BLaER1 (cell line): ENCODE data around the gene COL4A1.
A peak's percentile ranks its signal among the peaks of the same experiment; 100 is the strongest.

Experiments
- H3K27ac ChIP-seq: shearing (Covaris generic); formaldehyde crosslinking; 2 replicates; pipeline ENCODE4 v1.8.1; 2022
- H3K27me3 ChIP-seq: shearing (Covaris generic); formaldehyde crosslinking; 2 replicates; pipeline ENCODE4 v1.8.1; 2022
- H3K36me3 ChIP-seq: shearing (Covaris generic); formaldehyde crosslinking; 2 replicates; pipeline ENCODE4 v1.8.1; 2022
- H3K4me1 ChIP-seq: shearing (Covaris generic); formaldehyde crosslinking; 2 replicates; pipeline ENCODE4 v1.8.1; 2022
- H3K4me2 ChIP-seq: shearing (Covaris generic); formaldehyde crosslinking; 2 replicates; pipeline ENCODE4 v1.8.1; 2022
- H3K4me3 ChIP-seq: shearing (Covaris generic); formaldehyde crosslinking; 2 replicates; pipeline ENCODE4 v1.8.1; 2022
- H3K9ac ChIP-seq: shearing (Covaris generic); formaldehyde crosslinking; 2 replicates; pipeline ENCODE4 v1.8.1; 2022
- H3K9me3 ChIP-seq: shearing (Covaris generic); formaldehyde crosslinking; 2 replicates; pipeline ENCODE4 v1.8.1; 2022
- H4K20me1 ChIP-seq: shearing (Covaris generic); formaldehyde crosslinking; 2 replicates; pipeline ENCODE4 v1.8.1; 2022
- Cebpa-rat ChIP-seq: shearing (Covaris generic); IDR thresholded peaks from 2 replicates; pipeline ENCODE4 v1.8.1; 2022

The COL4A1 gene

DNA sequence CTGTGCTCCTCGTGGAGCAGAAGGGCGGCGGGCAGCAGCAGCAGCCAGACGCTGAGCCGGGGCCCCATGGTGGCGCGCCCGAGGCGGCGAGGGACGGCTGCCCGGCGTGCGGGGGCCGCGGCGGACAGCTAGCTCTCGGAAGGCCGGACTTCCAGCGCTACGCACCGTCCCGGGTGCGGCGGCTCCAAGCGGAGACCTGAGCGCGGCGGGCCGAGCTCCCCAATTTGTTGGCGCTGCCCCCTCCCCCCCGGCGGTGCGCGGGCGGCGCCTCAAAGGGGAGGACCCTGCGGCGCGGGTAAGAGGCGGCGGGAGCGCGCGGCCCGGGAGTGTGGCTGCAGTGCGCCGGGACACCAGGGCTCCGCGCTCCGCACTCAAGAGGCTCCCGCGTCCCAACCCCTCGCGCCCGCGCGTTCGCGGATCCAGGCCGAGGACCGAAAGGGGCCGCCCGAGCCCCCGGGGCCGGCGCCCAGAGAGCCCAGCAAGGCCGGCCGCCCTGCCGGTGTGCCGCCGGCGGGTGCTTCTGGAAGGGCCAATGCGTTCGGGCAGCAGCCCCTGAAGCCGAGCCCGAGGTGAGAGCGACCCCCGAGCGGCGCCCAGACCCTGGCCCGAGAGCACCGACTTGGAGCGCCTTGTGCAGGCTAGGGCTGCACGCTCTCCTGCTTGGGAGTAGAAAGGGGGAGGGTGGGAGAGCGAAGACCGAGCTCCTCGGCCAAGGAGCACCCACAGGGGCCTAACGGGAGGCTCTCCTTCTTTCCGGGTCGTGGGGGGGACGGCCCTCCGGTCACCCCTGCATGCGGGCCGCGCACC, at the start of gene COL4A1, which contains the start of gene COL4A2:
TSS of gene COL4A1 (minus strand) at position 198 of the 807 bp plus-strand sequence. CDS start at position 68, 130 bp downstream.
TSS of gene COL4A2 (plus strand) at position 325 of the 807 bp plus-strand sequence. CDS start 620 bp downstream, outside the sequence.
- Histone ChIP-seq H3K36me3 (no peaks in the 10 kb centered on the region), H3K9me3 (peaks cover 18% of the 10 kb centered on the region; the same call in 1 of the 2 replicates), H4K20me1 (peaks cover 20% of the 10 kb centered on the region; the same call in 1 of the 2 replicates), H3K27ac (no peak within 1 kb of the TSS), H3K9ac (no peak within 1 kb of the TSS), H3K4me1 (peaks cover 33% of the 10 kb centered on the region), H3K4me2 (peak within 1 kb of the TSS; percentile 58), H3K27me3 (peaks cover 95% of the 10 kb centered on the region), H3K4me3 (peak within 1 kb of the TSS; percentile 47)
- TF ChIP-seq Cebpa-rat = no peak

DNA sequence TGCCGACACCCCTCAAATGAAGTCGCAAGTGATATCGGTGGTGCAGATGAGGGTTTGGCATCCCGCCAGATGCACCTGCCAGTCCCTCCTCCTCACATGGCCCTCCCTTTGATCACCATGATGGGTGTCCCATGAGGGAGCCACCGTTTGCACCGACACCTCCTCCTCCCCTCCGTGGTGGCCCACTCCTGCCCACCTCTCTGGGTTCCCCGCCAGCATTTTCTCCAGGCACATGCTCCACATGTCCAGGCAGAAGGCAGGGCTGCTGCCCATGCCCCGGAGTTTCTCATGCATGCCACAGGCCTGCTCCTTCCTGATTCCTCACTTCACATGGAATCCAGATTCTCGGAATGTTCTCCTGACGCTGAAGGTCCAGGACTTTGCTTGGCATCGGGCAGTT, 49.4 kb upstream of the COL4A1 start:
- no peak overlapping the region for H3K27ac ChIP-seq
- H4K20me1 ChIP-seq = no peaks in the 10 kb centered on the region
- no peak overlapping the region for H3K9ac ChIP-seq
- H3K4me1 ChIP-seq = peaks cover 29% of the 10 kb centered on the region
- no peaks in the 10 kb centered on the region for H3K9me3 ChIP-seq
- H3K4me3 ChIP-seq = no peak overlapping the region
- no peak for TF ChIP-seq Cebpa-rat
- H3K36me3 ChIP-seq = no peaks in the 10 kb centered on the region
- no peaks in the 10 kb centered on the region for H3K27me3 ChIP-seq
- H3K4me2 ChIP-seq = no peak overlapping the region

DNA sequence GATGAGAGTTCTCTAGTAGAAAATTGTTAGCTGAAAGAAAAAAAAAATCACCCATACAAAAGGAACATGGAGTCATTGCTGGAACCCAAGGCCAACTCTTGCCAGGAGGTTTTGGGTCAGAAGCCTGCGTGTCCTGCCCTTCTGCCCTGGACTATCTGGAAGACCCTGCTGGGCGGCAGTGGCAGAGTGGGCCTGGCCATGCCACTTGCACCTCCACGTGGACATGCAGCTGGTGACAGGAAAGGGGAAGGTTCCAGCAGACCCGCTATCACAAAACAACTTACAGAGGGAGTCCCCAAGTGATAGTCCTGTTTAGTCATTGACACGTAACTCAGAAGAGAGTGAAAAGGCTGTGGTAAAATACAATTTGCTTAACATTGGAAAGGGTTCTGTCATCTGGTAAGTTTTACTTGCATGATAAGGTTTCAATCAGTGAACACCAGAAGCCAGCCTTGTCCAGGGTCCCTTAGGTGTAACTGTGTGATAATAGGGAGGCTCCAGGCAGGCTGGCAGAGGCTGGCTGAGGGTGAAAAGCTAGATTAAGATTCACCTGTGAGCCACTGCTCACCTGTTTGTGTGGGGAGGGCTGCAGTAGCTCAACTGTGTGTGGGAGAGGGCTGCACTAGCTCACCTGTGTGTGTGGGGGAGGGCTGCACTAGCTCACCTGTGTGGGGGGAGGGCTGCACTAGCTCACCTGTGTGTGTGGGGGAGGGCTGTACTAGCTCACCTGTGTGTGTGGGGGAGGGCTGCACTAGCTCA, 47.9 kb upstream of the COL4A1 start:
- H3K4me1 ChIP-seq = peaks cover 14% of the 10 kb centered on the region

DNA sequence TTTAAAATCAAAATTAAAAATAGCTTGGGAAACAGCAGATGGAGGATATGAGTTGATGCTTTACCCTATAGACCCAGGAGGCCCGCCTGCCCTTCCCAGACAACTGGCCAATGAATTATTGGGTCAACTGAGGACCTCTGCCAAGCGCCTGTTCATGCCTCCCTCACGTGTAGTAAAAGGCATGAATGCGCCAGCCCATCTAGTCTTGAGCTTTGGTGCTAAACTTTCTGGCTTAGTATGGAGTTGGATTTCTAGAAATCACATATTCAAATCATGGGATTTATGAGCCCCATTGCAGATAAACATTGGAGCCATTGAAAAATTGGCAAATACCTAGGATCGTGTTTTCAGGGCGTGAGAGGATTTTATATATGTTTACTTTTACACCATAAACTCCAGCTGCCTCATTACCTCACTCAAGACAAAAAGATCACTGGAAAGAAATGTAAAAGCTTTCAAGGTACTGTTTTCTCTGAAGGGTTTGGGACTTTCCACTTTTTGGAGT, 47.2 kb upstream of the COL4A1 start:
- Histone ChIP-seq H3K4me1 (peaks cover 7% of the 10 kb centered on the region), H3K9me3 (no peaks in the 10 kb centered on the region), H3K4me3 (no peak overlapping the region), H4K20me1 (no peaks in the 10 kb centered on the region), H3K27ac (no peak overlapping the region), H3K27me3 (no peaks in the 10 kb centered on the region), H3K36me3 (no peaks in the 10 kb centered on the region), H3K4me2 (no peak overlapping the region), H3K9ac (no peak overlapping the region)
- TF ChIP-seq Cebpa-rat = no peak

More for the DNA sequence above, 47.9 kb upstream of the COL4A1 start:
- Histone ChIP-seq H3K27ac (no peak overlapping the region), H3K9ac (no peak overlapping the region), H3K36me3 (no peaks in the 10 kb centered on the region), H3K27me3 (no peaks in the 10 kb centered on the region), H3K4me2 (no peak overlapping the region), H3K4me3 (no peak overlapping the region), H3K9me3 (no peaks in the 10 kb centered on the region), H4K20me1 (no peaks in the 10 kb centered on the region)
- no peak for TF ChIP-seq Cebpa-rat

DNA sequence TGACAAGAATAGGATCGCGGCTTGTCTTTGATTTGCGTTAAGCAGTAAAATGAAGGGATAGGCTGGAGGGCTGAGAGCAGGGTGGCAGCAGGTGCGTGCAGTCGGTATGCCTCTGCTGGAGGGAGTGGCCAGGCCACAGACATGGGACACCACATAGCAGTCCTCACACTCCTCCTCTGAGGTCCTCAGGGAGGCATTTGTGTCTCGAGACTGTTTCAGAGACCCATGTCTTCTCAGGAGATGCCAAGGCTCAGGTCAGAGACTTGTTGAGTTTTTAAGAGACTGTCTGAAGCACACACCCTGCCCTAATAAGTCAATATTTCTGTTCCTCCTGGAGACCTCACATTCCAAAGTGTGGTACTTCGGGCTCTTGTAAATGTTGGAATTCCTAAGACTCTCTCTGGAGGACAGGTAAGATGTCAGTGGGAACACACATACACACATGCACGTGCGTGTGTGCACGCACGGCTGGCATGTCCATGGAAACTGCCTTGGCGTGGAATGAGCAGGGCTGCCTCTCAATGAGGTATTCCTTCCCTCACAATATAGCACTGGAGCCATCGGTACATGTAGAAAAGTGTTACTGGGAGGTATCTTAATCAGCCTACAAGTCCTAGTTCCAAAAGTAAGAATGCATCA, 46.5 kb upstream of the COL4A1 start:
- Histone ChIP-seq H3K4me2 (no peak overlapping the region), H4K20me1 (no peaks in the 10 kb centered on the region), H3K36me3 (no peaks in the 10 kb centered on the region), H3K9me3 (no peaks in the 10 kb centered on the region), H3K27me3 (no peaks in the 10 kb centered on the region), H3K27ac (no peak overlapping the region), H3K4me1 (peaks cover 4% of the 10 kb centered on the region; the same call in 1 of the 2 replicates), H3K4me3 (no peak overlapping the region), H3K9ac (no peak overlapping the region)
- TF ChIP-seq Cebpa-rat = no peak

DNA sequence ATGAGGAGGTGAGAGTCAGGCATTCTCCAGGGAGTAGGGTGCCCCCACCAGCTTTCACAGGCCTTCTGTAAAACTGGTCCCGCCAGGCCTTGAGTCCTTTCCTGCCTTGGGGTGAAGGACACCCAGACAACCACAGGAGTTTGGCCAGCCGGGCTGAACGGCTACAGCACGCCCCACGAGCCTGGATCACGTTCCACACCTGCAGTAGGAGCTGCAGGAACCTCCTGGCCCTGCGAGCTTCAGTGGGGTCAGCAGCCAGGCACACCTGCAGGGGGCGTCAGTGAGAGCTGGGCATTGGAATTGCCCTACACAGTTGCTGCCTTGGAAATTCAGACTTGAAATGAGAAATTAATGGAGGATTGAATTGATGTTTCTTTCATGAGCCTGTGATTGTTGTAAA, 45.8 kb upstream of the COL4A1 start:
- Histone ChIP-seq H3K9me3 (no peaks in the 10 kb centered on the region), H3K4me3 (no peak overlapping the region), H3K36me3 (no peaks in the 10 kb centered on the region), H3K27ac (no peak overlapping the region), H3K4me1 (peaks cover 4% of the 10 kb centered on the region; the same call in 1 of the 2 replicates), H3K4me2 (no peak overlapping the region), H4K20me1 (no peaks in the 10 kb centered on the region), H3K9ac (no peak overlapping the region), H3K27me3 (no peaks in the 10 kb centered on the region)
- TF ChIP-seq Cebpa-rat = no peak

DNA sequence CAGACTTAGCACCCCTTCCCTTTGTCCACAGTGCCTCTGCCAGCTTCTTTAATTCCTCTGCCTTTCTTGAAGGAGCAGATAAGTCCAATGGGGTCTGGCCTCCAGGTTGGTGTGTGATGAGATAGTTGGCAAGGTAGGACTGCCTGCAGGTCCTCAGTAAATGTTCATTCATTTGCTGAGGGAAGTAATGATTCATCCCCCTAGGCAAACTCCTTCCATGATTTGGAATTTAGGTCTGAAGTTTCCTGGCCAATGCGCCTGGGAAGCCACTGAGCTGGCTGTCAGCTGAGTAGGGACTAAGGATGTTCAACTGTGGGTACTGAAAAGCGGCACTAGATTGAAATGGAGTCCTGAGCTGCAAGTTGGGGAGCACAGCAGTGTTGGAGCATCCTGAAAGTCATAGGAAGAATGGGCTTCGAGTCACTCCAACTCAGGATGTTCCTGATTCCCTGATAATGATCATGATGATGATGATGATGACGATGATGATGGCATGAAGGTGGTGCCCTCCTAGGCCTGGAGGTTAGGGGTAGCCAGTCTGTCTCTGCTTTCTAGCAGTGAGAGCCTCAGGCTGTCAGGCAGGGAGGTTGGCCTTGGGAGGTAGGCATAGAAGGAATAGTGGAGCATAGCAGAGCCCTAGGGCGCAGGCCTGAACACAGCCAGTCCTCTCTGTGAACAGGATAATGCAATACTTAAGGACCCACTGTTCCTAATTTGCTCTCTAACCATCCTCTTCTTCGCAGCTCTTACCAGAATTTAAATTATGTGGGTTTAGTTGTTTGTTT, 44.9 kb upstream of the COL4A1 start:
- H3K4me1 ChIP-seq = peaks cover 4% of the 10 kb centered on the region; the same call in 1 of the 2 replicates
- no peak overlapping the region for H3K9ac ChIP-seq
- no peak overlapping the region for H3K4me2 ChIP-seq
- no peak for TF ChIP-seq Cebpa-rat
- H3K27ac ChIP-seq = no peak overlapping the region
- no peaks in the 10 kb centered on the region for H3K9me3 ChIP-seq
- H3K4me3 ChIP-seq = no peak overlapping the region
- no peaks in the 10 kb centered on the region for H3K36me3 ChIP-seq
- no peaks in the 10 kb centered on the region for H3K27me3 ChIP-seq
- H4K20me1 ChIP-seq = no peaks in the 10 kb centered on the region

DNA sequence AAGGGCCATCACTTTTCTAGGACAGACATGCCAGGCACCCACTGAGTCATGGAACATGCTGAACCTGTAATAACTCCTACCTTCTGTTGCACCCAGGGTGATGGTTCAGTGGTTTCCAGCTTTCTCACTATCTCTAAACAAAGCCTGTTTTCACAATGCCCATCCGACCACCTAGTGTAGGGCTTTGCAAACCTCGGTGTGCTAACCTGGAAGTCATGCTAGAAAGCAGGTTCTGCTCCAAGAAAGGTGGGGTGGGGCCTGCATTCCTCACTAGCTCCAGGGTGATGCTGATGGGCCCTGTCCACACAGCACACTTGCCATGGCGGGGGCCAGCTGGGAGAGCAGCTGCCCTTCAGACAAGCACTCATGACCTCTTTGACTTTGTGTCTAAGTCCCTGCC, 43.6 kb upstream of the COL4A1 start:
- Histone ChIP-seq H3K9ac (no peak overlapping the region), H3K27me3 (no peaks in the 10 kb centered on the region), H3K4me3 (no peak overlapping the region), H3K4me2 (no peak overlapping the region), H4K20me1 (no peaks in the 10 kb centered on the region), H3K27ac (no peak overlapping the region), H3K4me1 (no peaks in the 10 kb centered on the region; the same call in 1 of the 2 replicates), H3K9me3 (no peaks in the 10 kb centered on the region), H3K36me3 (no peaks in the 10 kb centered on the region)
- TF ChIP-seq Cebpa-rat = no peak

DNA sequence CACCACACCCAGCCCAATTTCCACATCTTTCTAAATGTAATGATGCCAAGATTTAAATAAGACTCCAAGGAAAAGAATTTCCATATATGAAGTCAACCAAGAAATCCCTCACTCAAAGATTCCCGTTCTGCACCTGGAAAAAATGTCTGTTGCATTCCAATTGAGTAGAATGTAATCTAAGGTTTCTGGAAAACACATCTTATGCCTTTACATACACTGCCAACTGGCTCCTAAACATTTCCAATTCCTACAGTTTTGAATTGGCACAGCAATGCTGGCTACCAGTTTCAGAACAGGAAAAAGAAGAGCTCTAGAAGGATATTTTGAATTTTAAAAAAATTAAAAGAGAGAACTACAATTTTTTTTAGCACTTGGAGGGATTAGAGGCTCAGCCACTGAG, 43.1 kb upstream of the COL4A1 start:
- Histone ChIP-seq H3K27ac (no peak overlapping the region), H3K36me3 (no peaks in the 10 kb centered on the region), H3K9me3 (no peaks in the 10 kb centered on the region), H3K4me2 (no peak overlapping the region), H4K20me1 (no peaks in the 10 kb centered on the region), H3K9ac (no peak overlapping the region), H3K4me1 (no peaks in the 10 kb centered on the region; the same call in 1 of the 2 replicates), H3K27me3 (no peaks in the 10 kb centered on the region), H3K4me3 (no peak overlapping the region)
- TF ChIP-seq Cebpa-rat = no peak
